Memory B cell (primary cell): Measurements from ENCODE around the gene ZCCHC17.
A peak's percentile ranks its signal among the peaks of the same experiment; 100 is the strongest.
"Not testable (repeated sequence)": the region's sequence is repeated elsewhere in the genome, so short reads cannot be mapped to it uniquely, and the experiment has no call there.

Source experiments
- ATAC-seq: fragments of 150-1000 bp; cut with Tn5 transposase; 2 replicates; pipeline ENCODE4 v1.10.0; 2021; ENCODE audit warnings: low read depth, mild to moderate bottlenecking, moderate library complexity
- DNase-seq, 2 donors: peaks; one replicate each; pipeline ENCODE4 v3.0.0; 2022; ENCODE audit warnings: low spot score in 2 of 2
- H3K27ac Mint-ChIP-seq: one replicate; pipeline ENCODE4 v1.8.0; 2022; ENCODE audit warnings: mild to moderate bottlenecking, moderate library complexity, mixed read lengths
- H3K27me3 Mint-ChIP-seq: one replicate; pipeline ENCODE4 v1.8.0; 2022; ENCODE audit warnings: mixed read lengths
- H3K36me3 Mint-ChIP-seq: one replicate; pipeline ENCODE4 v1.8.0; 2022; ENCODE audit warnings: mild to moderate bottlenecking, mixed read lengths
- H3K4me1 Mint-ChIP-seq: one replicate; pipeline ENCODE4 v1.8.0; 2022; ENCODE audit warnings: mixed read lengths
- H3K4me3 Mint-ChIP-seq: one replicate; pipeline ENCODE4 v1.8.0; 2022; ENCODE audit warnings: mild to moderate bottlenecking, moderate library complexity, mixed read lengths
- H3K9me3 Mint-ChIP-seq: one replicate; pipeline ENCODE4 v1.8.0; 2022; ENCODE audit warnings: mixed read lengths

Gene ZCCHC17

GRCh38 chr1:31296486-31297276, at the start of gene ZCCHC17, which contains the start of gene SNRNP40:
ZCCHC17 (plus strand) TSS chr1:31297032; CDS start chr1:31310099, 13,067 bp downstream.
SNRNP40 (minus strand) TSS chr1:31296788; CDS start chr1:31296751, 37 bp downstream.
- ATAC-seq: peak; percentile 92
- H3K27ac Mint-ChIP-seq: no peak within 1 kb of the TSS

GRCh38 chr1:31248276-31248675, 48.6 kb upstream of the ZCCHC17 start:
- ATAC-seq: no peak
- Mint-ChIP-seq H3K27ac (no peak overlapping the region), H3K9me3 (no peaks in the 10 kb centered on the region), H3K27me3 (no peaks in the 10 kb centered on the region), H3K4me3 (no peak overlapping the region), H3K36me3 (peaks cover 1% of the 10 kb centered on the region), H3K4me1 (peaks cover 2% of the 10 kb centered on the region)
- DNase-seq: no peak

More at GRCh38 chr1:31296486-31297276, at the start of gene ZCCHC17, which contains the start of gene SNRNP40:
- Mint-ChIP-seq H3K9me3 (no peaks in the 10 kb centered on the region), H3K27me3 (no peaks in the 10 kb centered on the region), H3K4me1 (peaks cover 20% of the 10 kb centered on the region), H3K36me3 (peaks cover 12% of the 10 kb centered on the region), H3K4me3 (no peak within 1 kb of the TSS)
- DNase-seq: peak; percentile 79 to 93

- Mint-ChIP-seq H3K27ac (no peak overlapping the region), H3K4me1 (peaks cover 2% of the 10 kb centered on the region), H3K36me3 (peaks cover 1% of the 10 kb centered on the region), H3K9me3 (no peaks in the 10 kb centered on the region), H3K27me3 (no peaks in the 10 kb centered on the region), H3K4me3 (no peak overlapping the region)
- ATAC-seq: no peak
- DNase-seq: no peak
Measured at GRCh38 chr1:31249854-31250253, 47.0 kb upstream of the ZCCHC17 start.

DNA sequence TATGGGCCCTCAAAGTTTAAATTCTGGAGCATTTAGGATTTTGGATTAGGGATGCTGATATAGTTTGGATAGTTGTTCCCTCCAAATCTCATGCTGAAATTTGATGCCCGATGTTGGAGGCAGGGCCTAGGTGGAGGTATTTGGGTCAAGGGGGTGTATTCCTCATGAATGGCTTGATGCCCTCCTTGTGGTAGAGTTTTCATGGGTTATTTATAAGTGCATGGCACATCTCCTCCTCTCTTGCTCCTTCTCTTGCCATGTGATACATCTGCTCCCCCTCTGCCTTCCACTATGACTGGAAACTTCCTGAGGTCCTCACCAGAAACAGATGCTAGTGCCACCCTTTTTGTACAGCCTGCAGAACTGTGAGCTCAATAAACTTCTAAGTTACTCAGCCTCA, 39.6 kb upstream of the ZCCHC17 start:
- no peaks in the 10 kb centered on the region for H3K9me3 Mint-ChIP-seq
- ATAC-seq (no peak), DNase-seq (no peak)
- no peaks in the 10 kb centered on the region for H3K4me1 Mint-ChIP-seq
- H3K27me3 Mint-ChIP-seq: no peaks in the 10 kb centered on the region
- H3K27ac Mint-ChIP-seq: no peak overlapping the region
- peaks cover 29% of the 10 kb centered on the region for H3K36me3 Mint-ChIP-seq
- H3K4me3 Mint-ChIP-seq: no peak overlapping the region

DNA sequence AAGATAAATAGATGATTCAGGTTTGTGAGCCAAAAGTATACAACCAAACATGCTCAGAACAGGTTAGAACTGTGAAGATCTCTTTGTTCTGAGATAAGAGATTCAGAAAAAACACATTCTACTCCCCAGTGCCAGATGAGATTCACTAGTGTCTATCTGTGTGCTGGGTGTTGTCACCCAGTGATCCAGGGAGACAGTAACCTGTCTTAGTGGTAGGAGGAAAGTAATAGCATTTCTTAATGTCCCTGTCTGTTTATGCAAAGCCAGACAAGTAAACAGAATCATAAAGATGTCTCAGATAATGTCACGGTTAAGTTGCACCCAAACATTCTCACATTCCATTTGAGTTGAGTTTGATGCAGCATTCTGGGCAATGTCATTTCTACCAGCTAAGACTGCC, 38.3 kb upstream of the ZCCHC17 start:
- H3K4me1 Mint-ChIP-seq: no peaks in the 10 kb centered on the region
- no peak overlapping the region for H3K27ac Mint-ChIP-seq
- H3K9me3 Mint-ChIP-seq: no peaks in the 10 kb centered on the region
- no peaks in the 10 kb centered on the region for H3K27me3 Mint-ChIP-seq
- ATAC-seq (no peak), DNase-seq (no peak)
- H3K36me3 Mint-ChIP-seq: peaks cover 31% of the 10 kb centered on the region
- H3K4me3 Mint-ChIP-seq: no peak overlapping the region

- Mint-ChIP-seq H3K27ac (no peak overlapping the region), H3K9me3 (no peaks in the 10 kb centered on the region), H3K4me1 (no peaks in the 10 kb centered on the region), H3K27me3 (no peaks in the 10 kb centered on the region), H3K4me3 (no peak overlapping the region), H3K36me3 (peaks cover 34% of the 10 kb centered on the region)
- ATAC-seq (no peak), DNase-seq (no peak)
Measured at GRCh38 chr1:31259746-31260145, 37.1 kb upstream of the ZCCHC17 start.

- ATAC-seq: no peak
- no peak for DNase-seq
- Mint-ChIP-seq H3K27ac (no peak overlapping the region), H3K4me1 (no peaks in the 10 kb centered on the region), H3K9me3 (no peaks in the 10 kb centered on the region), H3K27me3 (no peaks in the 10 kb centered on the region), H3K4me3 (no peak overlapping the region), H3K36me3 (peaks cover 44% of the 10 kb centered on the region)
Measured at GRCh38 chr1:31261916-31262315, 34.9 kb upstream of the ZCCHC17 start.

DNA sequence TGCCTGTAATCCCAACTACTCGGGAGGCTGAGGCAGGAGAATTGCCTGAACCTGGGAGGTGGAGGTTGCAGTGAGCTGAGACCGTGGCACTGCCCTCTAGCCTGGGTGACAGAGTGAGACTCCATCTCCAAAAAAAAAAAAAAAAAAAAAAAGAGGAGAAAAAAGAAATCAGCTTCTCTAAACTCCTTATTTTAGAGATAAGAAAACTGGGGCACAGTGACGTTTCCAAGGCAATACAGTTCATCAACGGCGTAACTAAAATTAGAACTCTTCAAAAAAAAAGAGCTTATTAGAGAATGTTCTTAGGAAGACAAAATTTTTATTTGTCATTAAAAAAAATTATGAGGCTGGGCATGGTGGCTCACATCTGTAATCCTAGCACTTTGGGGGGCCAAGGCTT, 34.4 kb upstream of the ZCCHC17 start:
- DNase-seq, H3K27ac Mint-ChIP-seq, H3K9me3 Mint-ChIP-seq, H3K4me3 Mint-ChIP-seq, H3K27me3 Mint-ChIP-seq, H3K4me1 Mint-ChIP-seq, ATAC-seq: not testable (repeated sequence)
- peaks cover 46% of the 10 kb centered on the region for H3K36me3 Mint-ChIP-seq

- Mint-ChIP-seq H3K4me1 (no peaks in the 10 kb centered on the region), H3K27ac (no peak overlapping the region), H3K36me3 (peaks cover 39% of the 10 kb centered on the region), H3K27me3 (no peaks in the 10 kb centered on the region), H3K4me3 (no peak overlapping the region), H3K9me3 (no peaks in the 10 kb centered on the region)
- no peak for ATAC-seq
- no peak for DNase-seq
Measured at GRCh38 chr1:31263408-31263807, 33.4 kb upstream of the ZCCHC17 start.

DNA sequence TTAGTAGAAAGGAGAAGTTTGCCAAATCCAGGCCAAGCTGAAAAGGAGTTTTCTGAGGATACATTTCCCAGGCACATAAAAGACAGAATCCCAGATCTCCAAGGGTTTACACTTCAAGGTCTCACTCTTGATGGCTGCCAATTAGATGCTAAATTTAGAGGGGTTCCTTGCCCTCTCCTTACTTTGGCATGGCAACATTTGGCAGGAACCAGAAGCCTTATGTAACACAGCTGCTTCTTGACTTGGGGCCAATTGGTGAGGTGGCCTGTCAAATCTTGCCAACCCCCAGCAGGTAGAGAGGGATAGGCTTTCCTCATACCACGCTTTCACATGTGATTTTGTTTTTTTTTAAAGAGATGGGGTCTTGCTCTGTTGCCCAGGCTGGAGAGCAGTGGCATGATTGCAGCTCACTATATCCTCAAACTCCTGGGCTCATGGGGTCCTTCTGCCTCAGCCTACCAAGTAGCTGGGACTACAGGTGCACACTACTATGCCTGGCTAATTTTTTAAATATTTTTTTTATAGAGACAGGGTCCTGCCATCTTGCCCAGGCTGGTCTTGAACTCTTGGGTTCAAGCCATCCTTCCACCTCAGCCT, 31.9 kb upstream of the ZCCHC17 start:
- no peaks in the 10 kb centered on the region for H3K27me3 Mint-ChIP-seq
- peaks cover 36% of the 10 kb centered on the region for H3K36me3 Mint-ChIP-seq
- no peaks in the 10 kb centered on the region for H3K9me3 Mint-ChIP-seq
- no peaks in the 10 kb centered on the region for H3K4me1 Mint-ChIP-seq
- no peak overlapping the region for H3K27ac Mint-ChIP-seq
- ATAC-seq (no peak), DNase-seq (no peak)
- no peak overlapping the region for H3K4me3 Mint-ChIP-seq

DNA sequence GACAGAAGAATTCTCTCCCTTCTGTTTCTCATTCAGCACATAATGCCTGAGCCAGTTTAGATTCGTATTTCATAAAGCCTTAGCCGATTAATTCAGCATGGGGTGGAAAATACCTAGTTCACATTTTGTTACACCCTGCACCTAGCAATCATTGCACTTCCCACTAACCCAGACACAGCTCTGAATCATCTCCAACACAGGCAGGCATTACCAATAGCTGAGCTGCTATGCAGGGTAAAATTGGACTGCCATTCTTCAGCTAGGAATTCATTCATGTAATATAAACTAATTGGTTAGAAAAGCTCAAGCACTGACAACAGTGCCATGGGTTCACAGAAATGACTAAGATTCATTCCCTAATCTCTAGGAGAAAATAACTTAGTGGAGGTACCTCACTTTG, 30.3 kb upstream of the ZCCHC17 start:
- Mint-ChIP-seq H3K27me3 (no peaks in the 10 kb centered on the region), H3K4me1 (no peaks in the 10 kb centered on the region), H3K36me3 (peaks cover 39% of the 10 kb centered on the region), H3K4me3 (no peak overlapping the region), H3K27ac (no peak overlapping the region), H3K9me3 (no peaks in the 10 kb centered on the region)
- no peak for DNase-seq
- ATAC-seq: no peak

- DNase-seq: no peak
- no peaks in the 10 kb centered on the region for H3K4me1 Mint-ChIP-seq
- no peak overlapping the region for H3K27ac Mint-ChIP-seq
- ATAC-seq: no peak
- peaks cover 37% of the 10 kb centered on the region for H3K36me3 Mint-ChIP-seq
- H3K4me3 Mint-ChIP-seq: no peak overlapping the region
- H3K27me3 Mint-ChIP-seq: no peaks in the 10 kb centered on the region
- H3K9me3 Mint-ChIP-seq: no peaks in the 10 kb centered on the region
Measured at GRCh38 chr1:31272369-31272768, 24.5 kb upstream of the ZCCHC17 start.

DNA sequence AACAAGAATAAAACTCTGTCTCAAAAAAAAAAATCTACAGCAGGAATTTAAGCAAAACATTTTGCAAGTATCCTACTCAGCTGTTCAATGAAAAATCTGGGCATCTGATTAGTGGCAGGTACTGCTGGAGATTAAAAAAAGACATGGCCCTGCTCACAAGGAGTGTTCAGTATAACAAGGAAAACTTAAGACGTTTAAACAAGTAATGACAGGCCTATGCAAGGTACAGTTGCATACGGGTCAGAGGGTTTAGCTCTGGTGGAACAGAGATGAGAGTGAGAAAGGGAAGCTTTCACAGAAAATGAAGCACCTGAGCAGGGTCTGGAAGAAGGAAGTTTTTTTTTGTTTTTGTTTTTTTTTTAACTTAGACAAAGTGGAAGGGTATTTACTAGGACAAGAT, 23.2 kb upstream of the ZCCHC17 start:
- no peak overlapping the region for H3K27ac Mint-ChIP-seq
- H3K36me3 Mint-ChIP-seq: peaks cover 39% of the 10 kb centered on the region
- ATAC-seq (no peak), DNase-seq (no peak)
- no peaks in the 10 kb centered on the region for H3K9me3 Mint-ChIP-seq
- H3K4me1 Mint-ChIP-seq: no peaks in the 10 kb centered on the region
- H3K4me3 Mint-ChIP-seq: no peak overlapping the region
- H3K27me3 Mint-ChIP-seq: no peaks in the 10 kb centered on the region

DNA sequence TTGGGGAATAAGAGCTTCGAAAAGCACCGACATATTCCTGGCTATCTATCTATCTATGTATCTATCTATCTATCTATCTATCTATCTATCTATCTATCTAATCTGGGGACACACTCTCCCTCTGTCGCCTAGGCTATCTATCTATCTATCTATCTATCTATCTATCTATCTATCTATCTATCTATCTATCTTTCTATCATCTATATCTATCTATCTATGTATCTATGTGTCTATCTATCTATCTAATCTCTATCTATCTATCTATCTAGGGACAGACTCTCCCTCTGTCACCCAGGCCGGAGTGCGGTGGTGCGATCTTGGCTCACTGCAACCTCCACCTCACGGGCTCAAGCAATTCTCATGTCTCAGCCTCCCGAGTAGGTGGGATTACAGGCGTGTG, 14.4 kb upstream of the ZCCHC17 start:
- H3K4me1 Mint-ChIP-seq, DNase-seq, ATAC-seq, H3K27ac Mint-ChIP-seq, H3K9me3 Mint-ChIP-seq, H3K27me3 Mint-ChIP-seq, H3K4me3 Mint-ChIP-seq: not testable (repeated sequence)
- peaks cover 30% of the 10 kb centered on the region for H3K36me3 Mint-ChIP-seq

- H3K9me3 Mint-ChIP-seq, ATAC-seq, H3K4me3 Mint-ChIP-seq, H3K4me1 Mint-ChIP-seq, H3K27ac Mint-ChIP-seq, H3K27me3 Mint-ChIP-seq, DNase-seq: not testable (repeated sequence)
- peaks cover 22% of the 10 kb centered on the region for H3K36me3 Mint-ChIP-seq
Measured at GRCh38 chr1:31287791-31288190, 9.0 kb upstream of the ZCCHC17 start.
